ENCODE measurements around the gene PDIA2.

The PDIA2 gene

DNA sequence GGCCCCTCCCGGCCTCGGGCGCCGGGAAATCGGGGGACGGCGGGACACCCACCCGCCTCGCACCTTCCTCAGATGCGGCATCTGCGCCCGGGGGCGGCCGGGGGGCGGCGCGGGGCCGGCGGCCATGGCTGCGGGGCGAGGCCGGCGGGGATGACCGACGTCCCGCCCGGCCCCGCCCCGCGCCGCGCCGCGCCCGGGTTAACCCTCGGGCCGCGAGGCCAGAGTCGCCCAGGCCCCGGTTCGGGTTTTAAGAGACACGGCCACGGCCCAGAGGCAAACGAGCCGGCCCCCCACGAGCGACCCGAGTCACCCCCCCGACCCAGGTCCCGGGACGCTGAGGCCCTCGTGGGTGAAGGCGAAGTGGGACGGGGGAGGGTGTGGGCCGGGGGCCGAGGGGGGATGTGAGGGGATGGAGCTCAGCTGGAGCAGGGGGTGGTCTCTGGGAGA is 7.2 kb upstream of the PDIA2 start, which contains the start of gene RGS11:
Gene RGS11 (minus strand): TSS at position 159 of the 447 bp plus-strand sequence. CDS start 33 bp downstream, at position 126.
- no peak within 1 kb of the TSS for H2AK5ac ChIP-seq (ENCODE audit: low read length)
- H3K9ac ChIP-seq (ENCODE audit: low read length): peak within 1 kb of the TSS; percentile 51
- no peak within 1 kb of the TSS for H3K18ac ChIP-seq (ENCODE audit: low read length)
- no peak within 1 kb of the TSS for H2BK120ac ChIP-seq (ENCODE audit: low read depth, low read length)
- peak within 1 kb of the TSS; percentile 87 for H3K4me2 ChIP-seq (ENCODE audit: low read length)
- no peak within 1 kb of the TSS for H3K23ac ChIP-seq (ENCODE audit: low read length)
- no peak within 1 kb of the TSS for H3K4ac ChIP-seq (ENCODE audit: low read depth, low read length)
- H3K4me1 ChIP-seq (ENCODE audit: control insufficient read depth, low read depth, low read length): no peaks in the 10 kb centered on the region
- H2BK15ac ChIP-seq (replicated peaks; ENCODE audit: low read depth): no peak within 1 kb of the TSS
- H4K8ac ChIP-seq (ENCODE audit: low read depth, low read length): no peak within 1 kb of the TSS
- H3K79me1 ChIP-seq (ENCODE audit: low read length): no peaks in the 10 kb centered on the region
- no peak for DNase-seq
- H3K27ac ChIP-seq (ENCODE audit: low read depth, low read length): no peak within 1 kb of the TSS
- H3K27me3 ChIP-seq (ENCODE audit: insufficient read depth, low read length, poor library complexity): peaks cover 3% of the 10 kb centered on the region
- H2BK5ac ChIP-seq (ENCODE audit: low read length): no peak within 1 kb of the TSS
- WGBS (ENCODE audit: extremely low coverage, insufficient coverage, low lambda C conversion rate): no CpG with 5 or more reads among the region's 56 CpGs
- H3K79me2 ChIP-seq (ENCODE audit: control insufficient read depth, insufficient read depth, low read length): no peaks in the 10 kb centered on the region
- no peak within 1 kb of the TSS for H4K5ac ChIP-seq (ENCODE audit: low read length)
- H3K4me3 ChIP-seq (ENCODE audit: low read length): no peak within 1 kb of the TSS
- H3K56ac ChIP-seq (ENCODE audit: low read length): peak within 1 kb of the TSS; percentile 74
- H3K36me3 ChIP-seq (ENCODE audit: control insufficient read depth, insufficient read depth, low read length): no peaks in the 10 kb centered on the region

DNA sequence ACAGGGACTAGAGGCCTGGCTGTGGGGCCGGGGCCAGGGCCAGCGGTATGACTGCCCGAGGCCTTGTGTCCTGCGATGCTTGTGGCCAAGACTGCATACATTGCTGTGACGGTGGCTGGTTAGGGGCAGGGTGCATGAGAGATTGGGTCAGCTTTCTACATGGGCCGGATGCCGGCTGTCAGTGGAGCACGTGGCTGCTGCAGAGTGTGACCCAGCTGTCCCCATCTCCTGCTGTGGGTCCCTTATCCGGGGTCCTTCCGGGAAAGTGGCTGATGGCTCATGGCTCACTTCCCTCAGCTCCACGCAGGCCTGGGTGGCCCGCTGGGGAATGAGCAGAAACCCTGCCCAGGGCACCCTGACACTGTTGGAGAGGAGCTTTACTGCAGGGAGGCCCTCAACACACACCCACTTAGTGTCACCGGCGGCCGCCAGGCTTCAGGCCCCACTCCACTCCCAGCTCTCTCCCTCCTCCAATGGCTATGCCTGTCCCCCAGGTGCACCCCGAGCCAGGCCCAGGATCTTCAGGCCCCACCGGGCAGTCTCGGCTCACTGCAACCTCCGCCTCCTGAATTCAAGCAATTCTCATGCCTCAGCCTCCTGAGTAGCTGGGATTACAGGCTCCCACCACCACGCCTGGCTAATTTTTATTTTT is 6.4 kb upstream of the PDIA2 start:
- Histone ChIP-seq H2AK5ac (ENCODE audit: low read length) (no peak overlapping the region), H3K27me3 (ENCODE audit: insufficient read depth, low read length, poor library complexity) (peaks cover 3% of the 10 kb centered on the region), H2BK5ac (ENCODE audit: low read length) (no peak overlapping the region), H4K8ac (ENCODE audit: low read depth, low read length) (no peak overlapping the region), H2BK120ac (ENCODE audit: low read depth, low read length) (no peak overlapping the region), H3K4me1 (ENCODE audit: control insufficient read depth, low read depth, low read length) (no peaks in the 10 kb centered on the region), H3K79me1 (ENCODE audit: low read length) (no peaks in the 10 kb centered on the region), H3K23ac (ENCODE audit: low read length) (no peak overlapping the region), H3K79me2 (ENCODE audit: control insufficient read depth, insufficient read depth, low read length) (no peaks in the 10 kb centered on the region), H3K56ac (ENCODE audit: low read length) (no peak overlapping the region), H3K9ac (ENCODE audit: low read length) (no peak overlapping the region), H3K36me3 (ENCODE audit: control insufficient read depth, insufficient read depth, low read length) (no peaks in the 10 kb centered on the region), H3K27ac (ENCODE audit: low read depth, low read length) (no peak overlapping the region), H3K4ac (ENCODE audit: low read depth, low read length) (no peak overlapping the region), H3K4me3 (ENCODE audit: low read length) (no peak overlapping the region), H2BK15ac (replicated peaks; ENCODE audit: low read depth) (no peak overlapping the region), H3K18ac (ENCODE audit: low read length) (no peak overlapping the region), H4K5ac (ENCODE audit: low read length) (no peak overlapping the region), H3K4me2 (ENCODE audit: low read length) (no peak overlapping the region)
- no CpG with 5 or more reads among the region's 20 CpGs for WGBS (ENCODE audit: extremely low coverage, insufficient coverage, low lambda C conversion rate)
- DNase-seq: no peak

DNA sequence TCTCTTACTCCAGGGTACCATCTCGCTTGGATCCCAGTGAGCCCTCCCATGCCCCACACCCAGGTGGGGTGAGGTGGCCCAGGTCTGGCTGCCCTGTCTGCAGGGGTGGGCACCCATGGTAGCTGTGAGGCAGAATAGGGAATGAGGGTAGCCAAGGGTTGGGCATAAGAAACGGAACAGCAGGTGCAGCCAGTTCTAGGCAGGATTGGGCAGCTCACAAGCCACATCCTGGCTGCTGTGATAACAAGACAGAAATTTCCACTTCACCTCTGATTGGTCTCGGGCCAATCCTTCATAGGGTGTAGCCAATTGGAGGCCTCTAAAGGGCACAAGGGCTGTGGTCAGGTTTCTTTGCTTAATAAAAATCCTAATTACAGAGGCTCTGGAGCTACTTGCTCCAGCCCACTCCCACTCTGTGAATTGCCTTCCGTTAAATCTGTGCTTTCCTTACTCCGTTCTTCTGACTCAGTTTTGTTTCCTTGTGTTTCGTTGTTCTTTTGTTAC is 4.0 kb upstream of the PDIA2 start:
- H3K4me1 ChIP-seq (ENCODE audit: control insufficient read depth, low read depth, low read length): no peaks in the 10 kb centered on the region
- H3K79me2 ChIP-seq (ENCODE audit: control insufficient read depth, insufficient read depth, low read length): no peaks in the 10 kb centered on the region
- no peak overlapping the region for H3K9ac ChIP-seq (ENCODE audit: low read length)
- peaks cover 3% of the 10 kb centered on the region for H3K27me3 ChIP-seq (ENCODE audit: insufficient read depth, low read length, poor library complexity)
- no peak overlapping the region for H3K27ac ChIP-seq (ENCODE audit: low read depth, low read length)
- peak; percentile 72 for DNase-seq
- WGBS (ENCODE audit: extremely low coverage, insufficient coverage, low lambda C conversion rate): no CpG with 5 or more reads among the region's 6 CpGs
- no peak overlapping the region for H4K5ac ChIP-seq (ENCODE audit: low read length)
- H3K18ac ChIP-seq (ENCODE audit: low read length): no peak overlapping the region
- no peak overlapping the region for H3K4ac ChIP-seq (ENCODE audit: low read depth, low read length)
- H2AK5ac ChIP-seq (ENCODE audit: low read length): no peak overlapping the region
- H2BK120ac ChIP-seq (ENCODE audit: low read depth, low read length): no peak overlapping the region
- no peaks in the 10 kb centered on the region for H3K79me1 ChIP-seq (ENCODE audit: low read length)
- H4K8ac ChIP-seq (ENCODE audit: low read depth, low read length): no peak overlapping the region
- H3K23ac ChIP-seq (ENCODE audit: low read length): no peak overlapping the region
- no peak overlapping the region for H3K56ac ChIP-seq (ENCODE audit: low read length)
- H2BK5ac ChIP-seq (ENCODE audit: low read length): no peak overlapping the region
- H3K4me3 ChIP-seq (ENCODE audit: low read length): no peak overlapping the region
- no peaks in the 10 kb centered on the region for H3K36me3 ChIP-seq (ENCODE audit: control insufficient read depth, insufficient read depth, low read length)
- no peak overlapping the region for H2BK15ac ChIP-seq (replicated peaks; ENCODE audit: low read depth)
- no peak overlapping the region for H3K4me2 ChIP-seq (ENCODE audit: low read length)

DNA sequence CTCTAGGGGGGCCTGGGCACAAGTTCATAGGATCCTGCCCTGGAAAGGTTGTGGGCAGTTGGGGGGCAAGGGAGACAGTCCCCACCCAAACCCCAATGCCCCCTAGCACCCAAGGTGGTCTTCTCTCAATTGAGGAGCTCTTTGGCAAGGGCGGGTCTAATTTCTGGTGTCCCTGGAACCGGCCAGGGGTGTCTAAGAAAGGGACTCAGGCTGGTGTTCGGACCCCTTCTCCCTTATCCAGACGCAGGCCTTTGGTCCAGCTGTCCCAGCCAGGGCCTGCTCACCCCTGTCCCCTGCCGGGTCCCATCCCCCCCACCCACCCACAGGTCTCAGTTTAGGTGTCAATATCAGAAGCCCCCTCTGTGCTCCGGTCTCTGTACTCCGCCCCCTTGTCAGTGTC is 3.4 kb upstream of the PDIA2 start:
- Histone ChIP-seq H3K4me1 (ENCODE audit: control insufficient read depth, low read depth, low read length) (no peaks in the 10 kb centered on the region), H2BK15ac (replicated peaks; ENCODE audit: low read depth) (no peak overlapping the region), H3K27me3 (ENCODE audit: insufficient read depth, low read length, poor library complexity) (peaks cover 3% of the 10 kb centered on the region), H3K36me3 (ENCODE audit: control insufficient read depth, insufficient read depth, low read length) (no peaks in the 10 kb centered on the region), H3K79me1 (ENCODE audit: low read length) (no peaks in the 10 kb centered on the region), H3K18ac (ENCODE audit: low read length) (no peak overlapping the region), H3K9ac (ENCODE audit: low read length) (no peak overlapping the region), H3K4ac (ENCODE audit: low read depth, low read length) (no peak overlapping the region), H3K4me3 (ENCODE audit: low read length) (no peak overlapping the region), H3K56ac (ENCODE audit: low read length) (no peak overlapping the region), H4K5ac (ENCODE audit: low read length) (no peak overlapping the region), H3K4me2 (ENCODE audit: low read length) (no peak overlapping the region), H4K8ac (ENCODE audit: low read depth, low read length) (no peak overlapping the region), H2AK5ac (ENCODE audit: low read length) (no peak overlapping the region), H3K79me2 (ENCODE audit: control insufficient read depth, insufficient read depth, low read length) (no peaks in the 10 kb centered on the region), H3K27ac (ENCODE audit: low read depth, low read length) (no peak overlapping the region), H2BK120ac (ENCODE audit: low read depth, low read length) (no peak overlapping the region), H2BK5ac (ENCODE audit: low read length) (no peak overlapping the region), H3K23ac (ENCODE audit: low read length) (no peak overlapping the region)
- DNase-seq: no peak
- no CpG with 5 or more reads among the region's 7 CpGs for WGBS (ENCODE audit: extremely low coverage, insufficient coverage, low lambda C conversion rate)

DNA sequence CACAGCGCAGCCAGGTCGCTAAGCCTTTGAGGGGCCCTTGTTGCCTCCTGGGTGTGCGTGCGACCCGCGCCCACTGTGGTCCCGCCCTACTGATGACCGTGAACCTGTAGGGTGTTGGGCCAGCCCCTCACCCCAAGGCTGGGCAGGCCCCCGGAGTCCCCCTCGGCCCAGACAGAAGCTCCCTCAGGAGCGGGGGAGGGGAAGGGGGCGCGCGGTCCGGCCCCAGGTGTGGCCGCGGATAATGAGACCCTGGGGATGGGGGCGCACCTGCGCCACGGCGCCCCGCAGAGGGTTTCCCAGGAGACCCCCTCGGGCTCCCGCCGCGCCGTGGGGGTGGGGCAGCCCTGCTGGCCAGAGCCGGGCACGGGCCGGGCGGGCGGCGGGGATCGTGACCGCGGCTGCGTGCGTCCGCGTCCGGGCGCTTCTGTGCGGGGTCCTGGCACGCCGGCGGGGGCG is 2.9 kb upstream of the PDIA2 start:
- DNase-seq: no peak
- Histone ChIP-seq H3K79me1 (ENCODE audit: low read length) (no peaks in the 10 kb centered on the region), H3K27ac (ENCODE audit: low read depth, low read length) (no peak overlapping the region), H2AK5ac (ENCODE audit: low read length) (no peak overlapping the region), H4K5ac (ENCODE audit: low read length) (no peak overlapping the region), H3K23ac (ENCODE audit: low read length) (no peak overlapping the region), H3K56ac (ENCODE audit: low read length) (peak overlapping the region; percentile 25), H3K4ac (ENCODE audit: low read depth, low read length) (no peak overlapping the region), H3K79me2 (ENCODE audit: control insufficient read depth, insufficient read depth, low read length) (no peaks in the 10 kb centered on the region), H2BK15ac (replicated peaks; ENCODE audit: low read depth) (no peak overlapping the region), H3K36me3 (ENCODE audit: control insufficient read depth, insufficient read depth, low read length) (no peaks in the 10 kb centered on the region), H2BK120ac (ENCODE audit: low read depth, low read length) (no peak overlapping the region), H3K4me1 (ENCODE audit: control insufficient read depth, low read depth, low read length) (no peaks in the 10 kb centered on the region), H4K8ac (ENCODE audit: low read depth, low read length) (no peak overlapping the region), H3K27me3 (ENCODE audit: insufficient read depth, low read length, poor library complexity) (peaks cover 3% of the 10 kb centered on the region), H2BK5ac (ENCODE audit: low read length) (no peak overlapping the region), H3K18ac (ENCODE audit: low read length) (no peak overlapping the region), H3K9ac (ENCODE audit: low read length) (no peak overlapping the region), H3K4me3 (ENCODE audit: low read length) (no peak overlapping the region), H3K4me2 (ENCODE audit: low read length) (peak overlapping the region; percentile 9)
- WGBS (ENCODE audit: extremely low coverage, insufficient coverage, low lambda C conversion rate): no CpG with 5 or more reads among the region's 47 CpGs
